Ascending aorta (tissue), 2 donors: ENCODE data around the gene ENAH. TPM values are rescaled to one million over a fixed set of nuclear protein-coding genes. Genes with fewer than 3 reads are reported as not detected.
A peak's percentile ranks its signal among the peaks of the same experiment; 100 is the strongest.

Experiments used
- DNase-seq, 2 donors: peaks; one replicate each; pipeline ENCODE4 v3.0.0-alpha.2; 2019; ENCODE audit warnings: low spot score in 2 of 2
- H3K27ac ChIP-seq, 2 donors: fragments of 200-600 bp; sonication (generic); one replicate each; pipeline ENCODE4 v1.5.1; 2016 to 2017; ENCODE audit warnings: mild to moderate bottlenecking in 1 of 2
- H3K27me3 ChIP-seq: fragments of 200-600 bp; sonication (generic); one replicate; pipeline ENCODE4 v1.5.1; 2017
- H3K36me3 ChIP-seq, 2 donors: fragments of 200-600 bp; sonication (generic); one replicate each; pipeline ENCODE4 v1.5.1; 2016
- H3K4me1 ChIP-seq, 2 donors: fragments of 200-600 bp; sonication (generic); one replicate each; pipeline ENCODE4 v1.5.1; 2016 to 2017; ENCODE audit warnings: mild to moderate bottlenecking in 1 of 2
- H3K4me3 ChIP-seq, 2 donors: fragments of 200-600 bp; sonication (generic); one replicate each; pipeline ENCODE4 v1.5.1; 2016 to 2017; ENCODE audit warnings: mild to moderate bottlenecking in 1 of 2
- H3K9me3 ChIP-seq, 2 donors: fragments of 200-600 bp; sonication (generic); one replicate each; pipeline ENCODE4 v1.5.1; 2016
- CTCF ChIP-seq, 3 experiments: fragments of 200-600 bp in 2 of 3; fragments of 450-650 bp in 1 of 3; sonication (generic) in 2 of 3; IDR thresholded peaks; one replicate each; pipeline ENCODE4 v1.5.1; 2016 to 2019; ENCODE audit warnings: antibody characterized with exemption in 3 of 3, mild to moderate bottlenecking in 1 of 3, moderate library complexity in 1 of 3
- intact Hi-C: fragments of 100-400 bp; cut with DNase I; formaldehyde crosslinking; loops from one replicate; pipeline ENCODE4 v1.15.1; 2023
- total RNA-seq: library from RNA; depleted of rRNA; stranded (reverse); fragments of >200 nt; gene quantifications from one replicate; pipeline ENCODE4 v1.1.0, GENCODE V29; 2016

The ENAH gene
- total RNA-seq, 1 donor from 2014 or later: 103 TPM

- DNase-seq: peak; percentile 63 to 80
- intact Hi-C loops: no loop called here
- Histone ChIP-seq H3K9me3 (no peaks in the 10 kb centered on the region), H3K4me3 (no peak overlapping the region), H3K36me3 (no peaks in the 10 kb centered on the region), H3K4me1 (peaks cover 2 to 5% of the 10 kb centered on the region in 2 donors), H3K27me3 (no peaks in the 10 kb centered on the region), H3K27ac (no peak overlapping the region)
- no peak for TF ChIP-seq CTCF (IDR thresholded peaks at IDR 0.05)
Observed at GRCh38 chr1:225454733-225455132, 198.2 kb downstream of the ENAH start.

DNA sequence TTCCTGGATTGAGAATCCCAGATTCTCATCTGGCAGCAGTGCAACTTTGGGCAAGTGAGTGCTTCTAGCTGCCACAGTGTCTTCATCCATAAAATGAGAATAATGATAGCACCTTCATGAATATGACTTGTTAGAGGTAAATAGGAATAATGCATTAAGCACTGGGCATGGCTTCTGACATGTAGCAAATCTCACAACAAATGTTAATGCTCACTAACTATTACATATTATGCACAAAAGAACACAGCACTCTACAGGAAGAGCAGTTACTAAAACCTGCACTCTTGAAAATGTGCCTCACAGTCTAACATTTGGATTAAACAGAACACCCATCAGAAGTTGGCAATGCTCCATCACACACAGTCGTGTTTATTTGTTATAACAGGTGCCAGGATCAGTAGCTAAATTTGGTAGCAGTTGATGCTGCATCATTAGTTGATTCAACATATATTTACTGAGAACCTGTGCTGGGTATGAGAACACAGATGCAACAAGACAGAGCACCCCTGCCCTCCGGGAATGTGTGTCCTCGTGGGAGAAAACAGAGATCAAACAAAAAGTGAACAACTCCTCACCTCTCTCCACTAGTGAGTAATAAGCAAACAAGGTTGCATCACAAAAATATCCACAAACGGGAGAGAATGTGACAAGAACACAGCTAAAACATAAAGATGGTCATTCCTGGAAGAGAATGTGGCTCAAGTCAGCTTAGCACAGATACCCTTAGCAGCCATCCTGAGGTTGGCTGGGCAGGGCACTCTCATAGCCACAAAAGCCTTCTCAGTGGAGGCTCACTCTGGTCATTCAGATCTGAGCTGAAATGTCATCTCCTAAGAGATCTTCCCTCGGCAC lies 198.9 kb downstream of the ENAH start:
- no peaks in the 10 kb centered on the region for H3K27me3 ChIP-seq
- H3K36me3 ChIP-seq: no peaks in the 10 kb centered on the region
- intact Hi-C loops: no loop called here
- H3K27ac ChIP-seq: no peak overlapping the region
- H3K9me3 ChIP-seq: no peaks in the 10 kb centered on the region
- TF ChIP-seq CTCF (IDR thresholded peaks at IDR 0.05): no peak
- H3K4me1 ChIP-seq: peaks cover 2 to 5% of the 10 kb centered on the region in 2 donors
- DNase-seq: no peak
- H3K4me3 ChIP-seq: no peak overlapping the region

GRCh38 chr1:225451840-225452515 lies 200.9 kb downstream of the ENAH start:
- intact Hi-C loops: no loop called here
- H3K36me3 ChIP-seq: no peaks in the 10 kb centered on the region
- no peak for TF ChIP-seq CTCF (IDR thresholded peaks at IDR 0.05)
- H3K4me1 ChIP-seq: peaks cover 2 to 12% of the 10 kb centered on the region in 2 donors
- DNase-seq: no peak
- no peak overlapping the region for H3K4me3 ChIP-seq
- no peaks in the 10 kb centered on the region for H3K27me3 ChIP-seq
- no peak overlapping the region for H3K27ac ChIP-seq
- no peaks in the 10 kb centered on the region for H3K9me3 ChIP-seq

DNA sequence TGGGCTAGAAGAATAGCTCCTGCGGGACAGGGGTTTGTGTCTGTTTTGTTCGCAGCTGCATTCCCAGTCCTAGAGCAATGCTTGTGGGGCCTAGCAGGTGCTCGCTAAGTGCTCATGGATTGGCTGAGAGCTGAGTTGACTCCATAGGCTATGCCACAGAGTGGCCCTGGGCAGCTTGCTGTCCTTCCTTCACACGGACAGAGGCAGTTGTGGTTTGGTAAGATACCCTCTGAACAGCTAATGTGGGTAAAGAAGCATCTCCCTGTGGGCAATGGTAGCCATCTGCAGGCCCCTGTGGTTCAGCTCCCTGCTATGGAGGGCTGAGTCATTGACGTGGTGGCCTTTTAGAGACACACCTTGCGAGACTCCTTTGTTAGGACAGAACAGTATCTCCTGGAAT lies 201.6 kb downstream of the ENAH start:
- no peaks in the 10 kb centered on the region for H3K27me3 ChIP-seq
- H3K4me3 ChIP-seq: no peak overlapping the region
- H3K9me3 ChIP-seq: no peaks in the 10 kb centered on the region
- no peak overlapping the region for H3K27ac ChIP-seq
- H3K36me3 ChIP-seq: no peaks in the 10 kb centered on the region
- DNase-seq: no peak
- intact Hi-C loops: no loop called here
- no peak for TF ChIP-seq CTCF (IDR thresholded peaks at IDR 0.05)
- H3K4me1 ChIP-seq: peaks cover 2 to 14% of the 10 kb centered on the region in 2 donors

DNA sequence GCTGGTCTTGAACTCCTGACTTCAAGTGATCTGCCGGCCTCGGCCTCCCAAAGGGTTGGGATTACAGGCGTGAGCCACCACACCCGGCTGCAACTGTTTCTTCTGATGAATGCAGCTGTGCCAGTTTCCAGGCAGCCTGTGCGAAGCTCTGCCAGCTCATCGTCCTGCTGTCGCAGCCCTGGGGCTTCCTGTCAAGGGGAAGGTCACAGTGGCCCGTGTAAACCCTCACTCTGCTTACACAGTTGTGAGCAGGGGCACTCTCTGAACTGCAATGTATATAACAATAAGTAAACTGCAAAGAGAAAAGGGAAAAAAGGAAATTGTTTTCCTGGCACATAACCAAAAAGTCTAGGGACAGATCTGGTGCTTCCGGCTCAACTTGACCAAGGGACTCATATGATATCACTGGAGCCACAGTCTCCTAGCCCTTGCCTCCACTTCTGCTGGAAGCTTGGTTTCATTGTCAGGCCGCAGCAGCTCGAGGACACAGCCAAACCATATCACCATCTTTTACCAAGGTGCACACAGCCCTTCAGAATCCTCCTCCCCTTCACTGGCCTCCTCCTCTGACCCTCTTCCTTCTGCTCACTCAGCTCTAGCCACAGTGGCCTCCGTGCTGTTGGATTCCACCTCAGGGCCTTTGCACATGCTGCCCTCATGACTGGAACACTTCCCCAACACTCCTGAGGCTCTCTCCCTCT lies 202.3 kb downstream of the ENAH start:
- TF ChIP-seq CTCF (IDR thresholded peaks at IDR 0.05): no peak
- H3K4me1 ChIP-seq: peaks cover 2 to 14% of the 10 kb centered on the region in 2 donors
- intact Hi-C loops: no loop called here
- H3K9me3 ChIP-seq: no peaks in the 10 kb centered on the region
- no peaks in the 10 kb centered on the region for H3K36me3 ChIP-seq
- H3K4me3 ChIP-seq: no peak overlapping the region
- H3K27me3 ChIP-seq: no peaks in the 10 kb centered on the region
- no peak overlapping the region for H3K27ac ChIP-seq
- no peak for DNase-seq
